HG02798 (cell line): Measurements from ENCODE around the gene ABCA12.

Experiments used
- ATAC-seq: cut with Tn5 transposase; IDR thresholded peaks from one replicate; pipeline ENCODE4 v1.9.1; 2021; ENCODE audit warnings: mild to moderate bottlenecking; ENCODE audit not compliant: unreplicated experiment, poor library complexity

ABCA12 gene

DNA sequence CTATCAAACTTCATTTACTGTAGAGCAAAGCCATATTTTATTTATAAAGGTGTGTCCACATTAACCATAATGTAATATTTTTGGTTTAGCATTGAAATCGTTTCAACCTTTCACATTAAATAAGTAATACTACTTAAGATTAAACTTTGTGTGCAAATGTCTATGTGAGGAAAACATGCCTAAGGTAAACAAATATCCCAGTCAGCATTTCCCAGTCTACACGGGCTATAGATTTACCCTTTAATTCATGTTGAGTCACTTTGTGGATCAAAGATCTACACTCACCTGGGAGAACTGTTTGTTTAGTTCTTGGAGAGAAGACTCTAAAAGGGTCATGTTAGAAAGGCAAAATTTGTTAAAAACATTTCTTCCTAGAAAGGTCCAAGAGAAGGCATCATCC lies 89.1 kb downstream of the ABCA12 start:
- ATAC-seq: no peak

DNA sequence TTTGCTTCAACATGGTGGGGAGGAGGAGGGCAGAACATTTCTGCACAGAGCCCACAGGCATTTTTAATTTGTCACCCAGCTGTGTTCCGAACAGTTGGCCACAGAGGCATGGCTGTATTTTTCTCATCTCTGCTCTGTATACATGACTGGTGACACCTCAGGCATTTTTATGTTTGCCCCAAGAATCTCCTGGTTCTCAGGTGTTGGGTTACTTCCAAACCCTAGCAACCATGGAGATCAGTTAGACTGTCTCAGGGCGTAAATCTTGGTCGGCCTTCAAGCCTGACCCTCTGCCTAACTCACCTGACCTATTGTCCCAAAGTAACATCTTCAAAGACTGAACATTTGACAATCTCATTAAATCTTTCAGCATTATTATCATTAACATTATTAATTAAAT lies 100.0 kb downstream of the ABCA12 start:
- ATAC-seq: no peak

DNA sequence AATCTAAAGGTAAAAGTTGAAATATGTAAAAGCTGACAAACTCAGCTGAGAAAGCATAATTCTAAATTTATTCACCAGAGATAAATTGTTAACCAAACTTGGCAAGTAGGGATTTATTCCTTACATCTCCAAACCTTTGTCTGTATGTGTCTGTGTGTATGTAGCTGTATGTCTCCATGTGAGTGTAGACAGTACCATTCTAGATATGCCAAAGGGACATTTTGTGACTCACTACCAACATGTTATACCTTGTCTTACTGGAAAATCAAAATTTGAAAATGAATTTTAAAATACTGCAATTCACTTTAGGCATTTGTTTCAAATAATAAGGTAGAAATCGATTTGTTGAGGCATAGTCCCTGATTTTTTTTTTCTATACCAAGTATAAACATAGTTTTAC lies 102.1 kb downstream of the ABCA12 start:
- no peak for ATAC-seq

DNA sequence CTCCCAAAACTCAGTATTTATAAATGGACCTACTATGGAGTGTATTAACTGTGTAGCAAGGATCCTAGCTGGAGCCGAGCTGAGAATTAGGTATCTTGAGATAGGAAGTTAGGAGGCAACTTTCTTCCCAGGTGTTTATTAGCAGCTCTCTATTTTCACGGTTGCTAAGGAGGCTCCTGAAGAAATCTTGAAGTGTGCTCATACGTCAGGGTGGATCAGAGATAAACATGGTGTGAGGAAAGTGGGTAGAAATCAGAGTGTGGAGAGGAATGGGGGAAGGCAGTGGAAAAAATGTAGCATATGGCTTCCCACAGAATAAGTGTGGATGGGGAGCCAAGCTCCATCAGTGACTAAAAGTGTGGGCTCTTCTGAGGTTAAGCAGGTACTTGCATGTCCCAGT lies 104.3 kb downstream of the ABCA12 start:
- no peak for ATAC-seq

DNA sequence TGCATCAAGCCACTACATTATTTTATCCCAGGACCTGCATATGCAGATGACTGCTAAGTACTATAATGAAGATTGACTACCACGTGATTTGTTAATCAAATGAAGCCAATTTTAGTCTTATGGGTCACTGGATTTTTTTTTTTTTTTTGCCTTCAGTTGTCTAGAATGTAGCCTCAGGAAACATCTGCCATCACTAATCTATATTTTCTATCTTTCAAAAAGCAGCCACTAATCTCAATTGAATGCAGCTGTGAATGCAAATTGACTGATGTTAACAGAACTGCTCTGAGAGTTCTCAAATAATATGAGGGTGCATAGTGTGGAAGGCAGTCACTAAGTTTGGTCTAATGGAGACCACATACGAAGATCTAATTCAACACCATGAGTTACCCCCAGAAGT lies 106.3 kb downstream of the ABCA12 start:
- peak; percentile 83 for ATAC-seq

DNA sequence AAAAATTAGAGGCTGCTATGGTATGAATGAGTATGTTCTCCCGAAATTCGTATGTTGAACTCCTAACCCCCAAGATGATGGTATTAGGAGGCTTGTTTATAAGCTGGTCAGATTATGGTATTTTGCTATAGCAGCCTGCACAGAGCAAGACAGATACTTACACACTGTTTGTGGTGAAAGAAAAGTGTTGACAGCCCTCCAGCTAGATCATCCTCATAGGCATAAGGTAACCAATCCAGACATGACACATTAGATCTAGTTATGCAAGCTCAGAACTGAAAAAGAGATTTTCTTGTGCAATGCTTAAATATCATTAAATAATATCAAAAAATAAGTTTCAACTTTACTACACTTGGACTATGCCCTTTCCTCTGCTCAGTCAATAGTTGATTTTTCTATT lies 107.1 kb downstream of the ABCA12 start:
- no peak for ATAC-seq

DNA sequence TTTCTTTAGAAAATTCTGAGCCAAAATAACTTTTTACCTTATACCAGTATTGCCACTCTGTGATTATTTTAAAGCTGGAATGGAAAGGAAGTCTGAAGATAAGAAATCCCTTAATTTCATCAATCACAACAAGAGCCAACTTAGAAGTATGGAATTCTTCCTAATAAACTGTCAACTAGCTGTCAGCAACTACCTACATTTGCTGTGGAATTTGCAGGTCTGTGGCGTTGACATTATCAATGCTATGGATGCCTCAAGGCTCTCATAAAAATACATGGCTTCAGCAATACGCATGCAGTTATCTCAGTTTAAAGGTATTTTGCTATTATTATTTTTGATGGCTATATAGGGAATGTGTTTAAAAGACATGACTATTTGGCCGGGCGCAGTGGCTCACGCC lies 108.5 kb downstream of the ABCA12 start:
- ATAC-seq: no peak

DNA sequence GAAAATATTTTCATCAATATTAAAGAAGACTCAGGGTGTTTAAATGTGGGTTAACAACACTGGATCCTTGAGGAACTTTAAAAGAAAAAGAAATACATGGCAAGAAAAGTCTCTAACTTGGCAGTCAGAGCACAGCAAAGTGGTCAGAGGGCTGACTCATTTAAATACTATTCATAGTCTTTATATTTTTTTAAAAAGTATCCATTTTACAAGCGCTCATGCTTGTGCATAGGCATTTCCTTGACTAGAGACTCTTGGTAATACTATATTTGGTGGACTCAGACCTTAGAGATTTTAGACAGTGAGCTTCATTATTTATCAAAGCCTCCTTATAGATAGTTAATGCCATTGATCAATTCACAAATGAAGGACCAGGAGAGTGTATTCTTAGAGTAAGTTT lies 110.2 kb downstream of the ABCA12 start:
- ATAC-seq: no peak

DNA sequence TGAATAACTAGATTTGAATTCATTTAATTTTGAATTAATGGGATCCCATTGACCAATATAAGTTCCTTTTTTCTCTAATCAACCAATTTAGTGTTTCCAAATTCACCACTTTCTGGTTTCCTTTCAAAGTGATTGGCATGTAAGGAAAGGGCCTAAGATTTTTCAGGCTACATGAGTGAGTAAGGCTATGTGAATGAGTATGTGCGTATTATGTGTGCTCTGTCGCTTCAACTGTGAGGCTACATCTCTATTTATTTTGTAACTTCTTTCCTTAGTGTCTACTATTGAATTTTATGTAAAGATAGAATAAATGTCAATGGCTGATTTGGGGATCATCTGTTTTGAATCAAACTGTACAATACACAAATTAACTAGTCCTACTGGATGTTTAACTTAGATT lies 110.6 kb downstream of the ABCA12 start:
- ATAC-seq: no peak

DNA sequence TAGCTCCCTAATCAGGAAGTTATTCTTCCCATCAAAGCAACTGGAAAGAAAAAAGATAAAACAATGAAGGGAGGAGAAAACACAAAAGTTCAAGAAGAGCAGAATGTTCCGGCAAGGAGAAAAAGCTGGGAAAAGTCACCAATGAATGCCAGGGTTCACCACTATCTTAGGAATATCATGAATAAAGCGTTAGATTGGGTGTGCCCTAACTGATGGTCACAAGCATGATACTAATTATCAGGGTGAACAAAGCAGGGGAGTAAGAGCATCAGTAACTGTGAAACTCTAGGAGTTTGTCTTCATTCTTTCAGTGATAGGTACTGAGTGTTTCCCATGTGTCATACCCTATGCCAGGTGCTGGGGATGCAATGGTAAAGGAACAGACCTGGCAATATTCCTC lies 115.5 kb downstream of the ABCA12 start:
- no peak for ATAC-seq

DNA sequence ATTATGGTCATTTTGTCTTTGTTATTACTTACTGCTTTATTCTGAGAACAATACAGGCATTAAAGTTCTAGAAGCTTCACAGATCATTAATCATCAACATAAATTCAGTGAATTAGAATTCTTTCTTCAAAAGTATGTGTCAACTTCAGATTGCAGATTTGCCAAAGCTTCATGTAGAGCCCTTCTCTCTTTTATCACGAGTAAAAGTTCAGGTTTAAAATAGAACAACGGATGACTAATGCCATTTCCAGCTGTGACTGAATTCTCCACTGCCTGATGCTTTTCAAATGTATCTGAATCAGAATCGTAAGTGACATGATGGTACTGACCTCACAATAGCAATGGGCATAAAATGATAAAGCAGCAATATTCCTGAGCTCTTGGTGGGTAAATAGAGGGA lies 116.0 kb downstream of the ABCA12 start:
- ATAC-seq: no peak

DNA sequence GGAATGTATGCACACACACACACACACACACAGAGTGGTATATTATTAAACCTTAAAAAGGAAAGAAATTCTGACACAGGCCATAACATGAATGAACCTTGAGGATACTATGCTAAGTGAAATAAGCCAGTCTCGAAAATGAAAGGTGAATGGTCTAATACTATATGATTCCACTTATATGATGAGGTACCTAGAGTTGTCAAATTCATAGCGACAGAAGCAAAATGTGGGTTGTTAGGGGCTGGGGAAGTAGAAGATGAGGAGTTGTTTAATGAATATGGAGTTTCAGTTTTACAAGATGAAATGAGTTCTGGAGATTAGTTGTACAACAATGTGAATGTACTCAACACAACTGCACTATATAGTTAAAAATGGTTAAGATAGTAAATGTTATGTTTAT lies 118.1 kb downstream of the ABCA12 start:
- ATAC-seq: peak; percentile 51

DNA sequence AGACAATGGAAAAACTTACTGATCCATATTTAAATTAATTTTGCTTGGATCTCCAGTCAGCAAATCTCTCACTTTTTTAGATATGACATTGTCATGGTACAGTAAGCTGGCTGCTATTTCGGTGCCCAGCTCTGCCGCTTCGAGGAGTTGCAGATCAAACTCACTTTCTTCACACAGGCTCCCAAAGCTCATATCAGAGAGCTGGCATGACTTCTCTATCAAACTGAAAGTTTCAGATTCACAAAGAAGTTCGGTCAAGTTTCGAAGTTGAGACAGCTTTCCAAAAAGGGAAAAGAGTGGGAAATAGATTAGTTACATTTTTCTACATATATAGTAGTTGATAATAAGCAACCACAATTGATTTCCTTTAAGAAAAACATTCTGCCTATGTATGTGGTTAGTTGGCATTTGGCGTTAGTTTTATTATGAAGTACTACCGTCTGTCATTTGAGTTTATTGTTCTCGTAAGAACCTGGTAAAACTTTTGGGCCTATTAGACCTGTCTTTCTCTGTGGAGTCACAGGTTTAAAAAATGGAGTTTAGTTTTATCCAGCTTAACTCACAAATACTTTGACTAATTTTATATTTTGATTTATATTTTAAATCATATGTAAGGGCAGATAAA lies 118.8 kb downstream of the ABCA12 start:
- peak; percentile 70 for ATAC-seq

DNA sequence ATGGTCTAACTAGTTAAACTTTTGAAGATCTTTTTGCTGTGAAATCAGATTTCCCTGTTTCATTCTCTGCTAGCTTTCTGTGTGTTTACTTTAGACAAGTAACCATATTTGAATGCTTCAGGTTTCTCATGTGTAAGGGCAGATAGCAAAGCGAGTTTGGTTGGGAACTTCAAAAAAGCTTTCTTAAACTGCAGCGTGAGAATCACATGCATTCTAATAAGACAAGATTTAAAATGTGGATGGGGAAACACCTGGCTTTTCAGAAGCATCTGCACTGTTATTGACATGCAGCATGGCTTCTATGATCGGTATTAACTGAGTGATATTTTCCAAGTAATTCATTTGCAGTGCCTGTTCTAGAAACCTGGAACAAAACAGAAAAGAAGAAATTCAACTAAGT lies 119.3 kb downstream of the ABCA12 start:
- peak; percentile 54 for ATAC-seq

DNA sequence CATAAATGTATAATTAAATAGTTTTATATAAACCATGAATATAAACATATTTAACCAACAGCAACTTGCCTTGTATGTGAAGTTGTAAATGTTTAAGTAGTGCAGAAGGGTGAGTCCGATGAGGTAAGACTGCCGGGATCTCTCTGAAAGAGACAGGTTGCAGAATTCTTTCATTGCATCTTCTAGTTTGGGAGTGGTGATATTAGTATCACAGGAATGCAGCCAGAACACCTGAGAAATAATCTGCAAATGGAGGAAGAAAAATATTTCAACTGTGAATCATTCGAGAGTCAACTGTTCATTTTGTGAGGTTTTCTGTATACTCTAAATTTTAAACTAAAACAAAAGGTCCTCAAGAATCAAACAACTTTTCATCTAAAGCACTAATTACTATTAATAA lies 123.0 kb downstream of the ABCA12 start:
- ATAC-seq: no peak

DNA sequence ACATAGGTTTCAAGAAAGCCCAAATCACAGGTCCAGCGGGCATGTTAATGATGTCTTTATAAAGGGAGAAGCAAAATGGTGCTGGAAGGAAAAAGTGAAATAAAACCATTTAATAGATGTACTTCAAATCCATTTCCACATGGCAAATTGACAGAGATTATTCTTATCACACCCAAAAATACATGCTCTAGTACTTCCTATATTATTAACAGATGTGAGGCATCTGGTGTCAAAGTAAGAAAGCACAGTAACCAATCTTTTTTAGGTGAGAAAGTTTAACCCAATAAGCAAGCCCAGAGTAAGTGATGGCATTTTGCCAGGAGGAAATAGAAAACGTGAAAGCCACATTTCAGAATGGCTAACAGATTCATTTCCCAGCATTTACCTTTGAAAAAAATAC lies 128.0 kb downstream of the ABCA12 start:
- ATAC-seq: no peak

DNA sequence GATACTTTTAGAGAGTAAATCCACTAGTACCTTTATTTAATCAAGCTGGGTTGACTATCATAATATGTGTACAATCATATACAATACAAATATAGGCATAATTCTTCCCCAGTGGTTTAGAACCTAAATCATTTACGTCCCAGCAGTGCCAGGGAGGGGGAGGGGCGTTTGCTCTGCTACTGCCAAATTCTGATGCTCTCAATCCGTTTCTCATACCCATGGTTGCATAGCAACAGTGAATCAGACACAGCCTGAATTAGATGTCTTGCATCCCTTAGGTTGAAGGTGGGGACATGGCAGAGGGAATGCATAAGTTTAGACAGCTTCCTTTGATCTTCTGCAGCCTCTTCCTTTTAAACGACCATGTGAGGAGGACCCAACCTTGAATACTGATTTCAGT lies 135.4 kb downstream of the ABCA12 start:
- ATAC-seq: no peak

DNA sequence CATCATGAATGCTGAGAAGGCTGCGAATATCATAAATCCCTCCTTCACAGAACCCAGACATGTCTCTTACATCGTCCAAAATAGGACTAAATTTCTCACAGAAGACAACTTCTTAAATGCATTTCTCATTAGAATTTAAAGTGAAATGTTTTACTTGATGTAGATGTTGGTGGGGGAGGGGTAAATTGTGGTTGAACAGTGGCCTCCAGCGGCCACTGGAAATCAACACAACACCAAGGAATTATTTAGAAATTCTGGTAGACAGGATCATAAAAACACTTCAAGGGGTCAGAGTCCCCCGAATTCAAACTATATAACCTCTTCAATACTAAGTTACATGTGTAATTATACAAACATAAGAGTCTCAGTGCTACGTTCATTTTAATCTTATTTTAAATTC lies 135.9 kb downstream of the ABCA12 start:
- no peak for ATAC-seq

DNA sequence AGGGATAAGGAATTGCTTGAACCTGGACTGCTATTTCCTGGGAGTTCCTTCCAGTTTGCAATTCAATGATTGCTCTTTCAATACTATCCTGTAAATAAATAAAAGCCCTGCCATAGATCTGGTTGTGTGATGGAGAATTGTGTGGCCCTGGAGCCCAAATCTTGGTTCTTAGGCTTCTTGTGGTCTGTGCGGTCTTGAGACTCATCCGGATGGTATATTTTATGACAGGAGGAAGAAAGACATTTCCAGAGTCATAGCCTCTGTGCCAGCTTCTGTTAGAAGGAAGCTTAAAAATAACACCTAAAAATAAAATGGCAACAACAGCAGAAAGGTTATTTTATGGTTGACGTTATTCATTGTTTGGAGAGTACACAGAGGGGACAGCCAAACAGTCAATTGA lies 137.7 kb downstream of the ABCA12 start:
- ATAC-seq: no peak

DNA sequence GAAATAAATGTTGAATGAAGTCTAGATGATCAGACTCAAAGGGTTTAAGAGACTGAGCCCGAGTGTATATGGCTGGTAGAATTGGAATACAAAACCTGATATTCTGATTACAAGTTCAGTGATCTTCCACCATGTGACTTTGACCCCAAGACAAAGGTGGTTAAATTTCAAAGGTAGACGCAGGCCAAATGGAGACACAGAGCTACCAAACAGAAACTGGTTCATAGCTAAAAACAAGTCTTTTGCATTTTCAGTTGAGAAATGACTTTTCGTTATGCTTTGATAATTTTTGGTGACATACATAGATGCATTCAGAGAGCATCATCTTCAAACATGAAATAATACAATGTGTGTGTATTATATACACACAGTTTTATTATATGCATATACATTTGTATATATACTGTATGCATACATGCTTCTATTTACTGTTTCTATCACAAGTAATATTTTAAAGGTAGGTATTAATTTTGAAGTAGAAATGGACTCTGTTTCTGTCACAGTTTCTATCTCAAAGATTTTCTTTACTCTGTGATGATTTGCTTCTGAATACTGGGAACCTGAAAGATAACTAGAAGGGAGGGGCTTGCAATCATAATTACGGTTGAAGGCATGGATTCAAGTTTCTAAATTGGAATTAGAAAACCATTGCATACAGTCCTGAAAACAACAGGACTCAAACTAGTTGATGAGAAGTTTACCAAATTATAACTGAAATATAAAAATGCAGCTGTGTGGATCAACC lies 142.3 kb downstream of the ABCA12 start:
- peak; percentile 94 for ATAC-seq

DNA sequence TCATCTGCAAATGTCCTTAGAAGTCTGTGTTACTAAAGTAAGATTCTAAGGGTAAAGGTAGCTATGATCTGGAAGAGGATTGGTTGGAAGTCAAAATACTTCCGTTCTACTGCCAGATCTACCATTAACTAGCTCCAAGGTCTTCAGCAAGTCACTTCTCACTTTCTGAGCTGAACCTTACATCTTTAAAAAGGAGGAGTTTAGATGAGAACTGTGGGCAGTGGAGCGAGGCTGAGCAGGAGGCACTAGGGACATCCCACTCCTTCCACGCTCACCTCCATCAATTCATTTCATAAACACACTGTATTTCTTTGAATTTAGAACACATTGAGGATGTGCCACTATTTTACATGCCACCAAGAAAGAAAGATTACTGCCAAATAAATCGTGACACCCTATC lies 143.0 kb downstream of the ABCA12 start:
- peak; percentile 47 for ATAC-seq

DNA sequence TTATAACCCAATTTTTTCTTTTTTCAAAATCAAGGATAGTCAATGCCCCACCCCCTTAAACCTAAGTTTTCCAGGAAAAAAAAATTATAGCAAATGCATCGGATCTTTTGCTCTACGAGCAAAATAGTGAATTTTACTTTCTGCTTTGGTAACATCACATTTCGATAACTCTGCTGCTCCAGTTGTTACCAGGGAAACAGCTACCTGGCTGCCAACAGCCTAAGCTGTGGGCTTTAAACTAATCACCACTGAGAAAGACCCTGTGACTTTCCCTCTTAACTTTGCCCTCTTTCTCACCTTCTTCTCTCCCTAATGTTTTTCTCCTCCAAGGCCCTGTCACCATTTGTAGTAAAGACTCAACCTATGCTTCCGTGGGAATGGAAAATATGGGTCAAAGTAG lies 145.5 kb downstream of the ABCA12 start:
- ATAC-seq: no peak
